Stimulated activated CD4-positive, alpha-beta T cell treated with anti-CD3 and anti-CD28 coated beads, TNF-alpha, amount 100 ng/mL, for 24 hours (primary cell): Measurements from ENCODE around the gene NUTM1.
"Not testable (repeated sequence)": the region's sequence is repeated elsewhere in the genome, so short reads cannot be mapped to it uniquely, and the experiment has no call there.

Experiments
- DNase-seq, 3 experiments: peaks; one replicate each; pipeline ENCODE4 v3.0.0-alpha.2; 2020; ENCODE audit warnings: low read depth in 3 of 3

NUTM1 gene

GRCh38 chr15:34365091-34365825 lies 22.1 kb downstream of the NUTM1 start:
- no peak for DNase-seq

- DNase-seq: no peak
Observed at GRCh38 chr15:34365836-34366235, 22.7 kb downstream of the NUTM1 start.

- peak in 2 of 3 experiments; percentile 29 to 62 for DNase-seq
Observed at GRCh38 chr15:34366271-34367065, 23.4 kb downstream of the NUTM1 start.

- DNase-seq: peak; percentile 72 to 87 (median 76)
Observed at GRCh38 chr15:34367101-34368081, 24.3 kb downstream of the NUTM1 start, which contains the start of gene LPCAT4. Gene LPCAT4, minus strand, starts transcription at chr15:34367196. Its CDS starts 96 bp downstream, at chr15:34367100.

GRCh38 chr15:34370129-34370528 lies 27.0 kb downstream of the NUTM1 start:
- DNase-seq: no peak

GRCh38 chr15:34370643-34371042 lies 27.5 kb downstream of the NUTM1 start:
- no peak for DNase-seq

GRCh38 chr15:34373951-34374350 lies 30.8 kb downstream of the NUTM1 start:
- no peak for DNase-seq

GRCh38 chr15:34374816-34375215 lies 31.7 kb downstream of the NUTM1 start:
- no peak for DNase-seq

GRCh38 chr15:34375541-34375940 lies 32.4 kb downstream of the NUTM1 start:
- DNase-seq: not testable (repeated sequence)

GRCh38 chr15:34376856-34377255 lies 33.7 kb downstream of the NUTM1 start:
- no peak for DNase-seq

- not testable (repeated sequence) for DNase-seq
Observed at GRCh38 chr15:34380491-34380890, 37.4 kb downstream of the NUTM1 start.

- DNase-seq: not testable (repeated sequence)
Observed at GRCh38 chr15:34381829-34382521, 38.9 kb downstream of the NUTM1 start.

GRCh38 chr15:34389594-34390086 lies 46.5 kb downstream of the NUTM1 start:
- DNase-seq: not testable (repeated sequence)

- DNase-seq: not testable (repeated sequence)
Observed at GRCh38 chr15:34392981-34393380, 49.9 kb downstream of the NUTM1 start.

- not testable (repeated sequence) for DNase-seq
Observed at GRCh38 chr15:34397637-34398259, 54.6 kb downstream of the NUTM1 start.

GRCh38 chr15:34403160-34403598 lies 60.1 kb downstream of the NUTM1 start:
- not testable (repeated sequence) for DNase-seq

- not testable (repeated sequence) for DNase-seq
Observed at GRCh38 chr15:34403899-34404298, 60.8 kb downstream of the NUTM1 start.
